Stimulated activated CD8-positive, alpha-beta memory T cell treated with anti-CD3 and anti-CD28 coated beads, Interleukin-2, amount 100 ng/mL, for 1 hour (primary cell): ENCODE measurements around the gene KRTAP9-3.
"Not testable (repeated sequence)": the region's sequence is repeated elsewhere in the genome, so short reads cannot be mapped to it uniquely, and the experiment has no call there.

Experiments
- DNase-seq, 2 donors: peaks; one replicate each; pipeline ENCODE4 v3.0.0-alpha.2; 2020; ENCODE audit warnings: low read depth in 2 of 2

Gene KRTAP9-3, protein sequence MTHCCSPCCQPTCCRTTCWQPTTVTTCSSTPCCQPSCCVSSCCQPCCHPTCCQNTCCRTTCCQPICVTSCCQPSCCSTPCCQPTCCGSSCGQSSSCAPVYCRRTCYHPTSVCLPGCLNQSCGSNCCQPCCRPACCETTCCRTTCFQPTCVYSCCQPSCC

GRCh38 chr17:41232399-41233105, at the start of gene KRTAP9-3:
Gene KRTAP9-3 (plus strand): TSS chr17:41232449. CDS start chr17:41232502, 53 bp downstream.
- DNase-seq, result not testable (repeated sequence)

DNA sequence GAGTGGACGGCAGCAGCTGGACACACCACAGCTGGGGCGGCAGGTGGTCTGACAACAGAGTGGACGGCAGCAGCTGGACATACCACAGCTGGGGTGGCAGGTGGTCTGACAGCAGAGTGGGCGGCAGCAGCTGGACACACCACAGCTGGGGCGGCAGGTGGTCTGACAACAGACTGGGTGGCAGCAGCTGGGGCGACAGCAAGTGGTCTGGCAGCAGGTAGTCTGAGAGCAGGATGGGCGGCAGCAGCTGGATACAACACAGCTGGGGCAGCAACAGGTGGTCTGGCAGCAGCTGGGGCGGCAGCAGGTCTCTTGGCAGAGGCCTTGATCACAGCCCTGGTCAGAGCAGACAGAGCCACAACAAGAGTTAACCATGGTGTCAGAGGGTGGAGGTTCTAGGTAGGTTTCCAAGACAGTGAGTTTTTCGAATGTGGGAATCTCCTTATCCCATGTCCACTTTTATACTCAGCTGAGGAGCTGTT, 47.7 kb upstream of the KRTAP9-3 start, which contains the start of gene KRTAP4-1:
Gene KRTAP4-1, minus strand, starts transcription at position 432 of the 482 bp plus-strand sequence. Its CDS starts 57 bp downstream, at position 375.
- DNase-seq, result no peak

DNA sequence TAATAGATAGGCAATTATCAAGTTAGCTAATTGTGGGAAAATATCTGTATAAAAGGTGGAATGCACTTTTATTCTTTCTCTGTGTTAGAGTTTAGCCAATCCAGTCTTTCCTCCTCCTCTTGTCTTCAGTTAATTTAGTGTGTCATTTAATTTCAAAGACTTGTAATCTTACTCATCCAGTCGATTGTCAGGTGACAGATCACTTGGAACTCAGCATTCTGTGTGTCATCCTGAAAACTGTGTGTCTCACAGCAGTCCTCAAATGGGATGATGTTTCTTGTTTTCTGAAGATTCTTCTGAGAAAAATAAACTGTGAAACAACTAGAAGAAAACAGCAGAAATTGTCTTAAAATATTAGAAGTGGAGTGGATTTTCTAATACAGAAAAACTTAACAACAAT, 47.2 kb upstream of the KRTAP9-3 start:
- no peak for DNase-seq

GRCh38 chr17:41186872-41187271, 45.4 kb upstream of the KRTAP9-3 start:
- no peak for DNase-seq

GRCh38 chr17:41189837-41190318, 42.4 kb upstream of the KRTAP9-3 start, which contains the start of gene KRTAP9-1:
Gene KRTAP9-1 (plus strand): TSS chr17:41189887. CDS start chr17:41189887, 0 bp downstream.
- not testable (repeated sequence) for DNase-seq

GRCh38 chr17:41190328-41190727, 41.9 kb upstream of the KRTAP9-3 start:
- DNase-seq, result no peak

GRCh38 chr17:41196068-41196467, 36.2 kb upstream of the KRTAP9-3 start:
- no peak for DNase-seq

GRCh38 chr17:41199421-41200078, 32.7 kb upstream of the KRTAP9-3 start:
- no peak for DNase-seq

GRCh38 chr17:41211845-41212466, 20.3 kb upstream of the KRTAP9-3 start:
- DNase-seq, result no peak

GRCh38 chr17:41212524-41213169, 19.6 kb upstream of the KRTAP9-3 start:
- DNase-seq, result no peak

- no peak for DNase-seq
These were observed 16.6 kb upstream of the KRTAP9-3 start for GRCh38 chr17:41215681-41216080.

GRCh38 chr17:41223821-41224220, 8.4 kb upstream of the KRTAP9-3 start:
- no peak for DNase-seq

DNA sequence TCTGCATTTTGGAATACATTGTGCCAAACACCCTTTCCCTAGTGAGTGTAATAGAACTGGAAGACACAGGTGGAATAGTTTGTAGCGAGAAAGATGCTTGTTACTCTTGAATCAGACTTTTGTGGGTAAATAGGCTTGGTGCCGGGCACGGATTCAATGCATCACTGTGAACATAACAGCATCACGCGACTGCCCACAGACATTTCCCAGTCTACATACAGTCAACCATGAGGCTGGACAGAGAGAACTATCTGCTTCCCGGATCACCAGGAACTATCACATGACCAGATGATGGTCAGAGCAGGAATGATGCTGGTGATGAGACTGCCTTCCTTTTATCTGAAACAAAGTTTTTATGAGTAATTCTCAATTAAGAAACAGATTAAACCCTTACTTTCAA, 6.2 kb upstream of the KRTAP9-3 start:
- DNase-seq, result no peak

DNA sequence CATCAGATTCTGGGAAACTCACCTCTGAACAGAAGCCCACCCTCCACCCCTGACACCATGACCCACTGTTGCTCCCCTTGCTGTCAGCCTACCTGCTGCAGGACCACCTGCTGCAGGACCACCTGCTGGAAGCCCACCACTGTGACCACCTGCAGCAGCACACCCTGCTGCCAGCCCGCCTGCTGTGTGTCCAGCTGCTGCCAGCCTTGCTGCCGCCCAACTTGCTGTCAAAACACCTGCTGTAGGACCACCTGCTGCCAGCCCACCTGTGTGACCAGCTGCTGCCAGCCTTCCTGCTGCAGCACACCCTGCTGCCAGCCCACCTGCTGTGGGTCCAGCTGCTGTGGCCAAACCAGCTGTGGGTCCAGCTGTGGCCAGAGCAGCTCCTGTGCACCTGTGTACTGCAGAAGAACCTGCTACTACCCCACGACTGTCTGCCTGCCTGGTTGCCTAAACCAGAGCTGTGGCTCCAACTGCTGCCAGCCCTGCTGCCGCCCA, 5.6 kb upstream of the KRTAP9-3 start, which contains the start of gene KRTAP9-2:
Gene KRTAP9-2, plus strand, starts transcription at position 51 of the 498 bp plus-strand sequence. Its CDS starts 7 bp downstream, at position 58.
- DNase-seq, result not testable (repeated sequence)

- DNase-seq, result no peak
These were observed 2.2 kb upstream of the KRTAP9-3 start for GRCh38 chr17:41230094-41230493.

GRCh38 chr17:41231731-41232130, 518 bp upstream of the KRTAP9-3 start:
- DNase-seq, result no peak

- DNase-seq, result not testable (repeated sequence)
These were observed 4.9 kb downstream of the KRTAP9-3 start for GRCh38 chr17:41237116-41237515.

GRCh38 chr17:41237949-41238437, 5.7 kb downstream of the KRTAP9-3 start, which contains the start of gene KRTAP9-8:
Gene KRTAP9-8 (plus strand): TSS chr17:41237999. CDS start chr17:41238052, 53 bp downstream.
- not testable (repeated sequence) for DNase-seq

DNA sequence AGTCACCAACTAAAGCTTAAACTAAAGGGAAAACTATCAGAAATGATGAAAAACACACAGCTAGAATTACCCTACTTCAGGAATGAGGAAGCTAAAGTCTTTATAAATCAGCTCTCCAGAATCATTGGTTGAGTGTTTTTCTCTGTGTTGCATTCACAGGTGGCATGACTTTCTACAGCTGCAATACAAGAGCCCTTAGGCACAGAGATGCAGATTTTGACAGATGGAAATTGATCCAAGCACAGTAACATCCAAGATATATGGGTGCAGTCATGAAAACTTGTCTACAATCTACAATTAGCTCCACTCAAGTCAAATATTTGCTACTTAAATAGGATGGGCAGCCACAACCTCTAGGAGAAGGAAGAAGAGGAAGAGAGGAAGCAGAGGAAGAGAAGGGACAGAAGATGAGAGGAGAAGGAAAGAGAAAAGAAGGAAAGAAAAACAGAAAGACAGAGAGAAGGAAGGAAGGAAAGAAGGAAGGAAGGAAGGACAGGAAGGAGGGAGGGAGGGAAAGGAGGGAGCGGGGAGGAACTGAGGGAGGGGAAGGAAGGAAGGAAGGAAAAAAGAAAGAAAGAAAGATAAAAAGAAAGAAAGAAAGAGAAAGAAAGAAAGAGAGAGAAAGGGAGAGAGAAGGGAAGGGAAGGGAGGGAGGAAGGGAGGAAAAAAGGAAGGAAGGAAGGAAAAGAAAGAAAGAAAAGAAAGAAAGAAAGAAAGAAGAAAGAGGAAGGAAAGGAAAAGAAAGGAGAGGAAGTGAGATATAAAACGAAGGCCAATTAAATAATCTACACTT, 14.9 kb downstream of the KRTAP9-3 start:
- not testable (repeated sequence) for DNase-seq
